Gastroesophageal sphincter (tissue), 3 donors: Measurements from ENCODE around the gene EXOC4.

ENCODE experiments used
- CTCF ChIP-seq, 4 experiments: fragments of 200-600 bp in 2 of 4; fragments of 450-650 bp in 2 of 4; sonication (generic) in 1 of 4; IDR thresholded peaks; one replicate each; pipeline ENCODE4 v1.5.1; 2017 to 2019; ENCODE audit warnings: antibody characterized with exemption in 4 of 4, mild to moderate bottlenecking in 2 of 4, moderate library complexity in 2 of 4
- EP300 ChIP-seq: sonication (generic); formaldehyde crosslinking; IDR thresholded peaks from one replicate; pipeline ENCODE4 v1.6.1; 2017; ENCODE audit warnings: antibody characterized with exemption, mild to moderate bottlenecking
- POLR2A ChIP-seq, 2 donors: fragments of 450-650 bp; IDR thresholded peaks; one replicate each; pipeline ENCODE4 v1.6.1; 2017; ENCODE audit warnings: antibody characterized with exemption in 2 of 2, mild to moderate bottlenecking in 2 of 2, moderate library complexity in 1 of 2
- POLR2AphosphoS5 ChIP-seq: sonication (generic); formaldehyde crosslinking; IDR thresholded peaks from one replicate; pipeline ENCODE4 v1.6.1; 2017; ENCODE audit warnings: antibody characterized with exemption

- TF ChIP-seq POLR2AphosphoS5: no peak
- no peak for TF ChIP-seq POLR2A (IDR thresholded peaks at IDR 0.05)
- no peak for TF ChIP-seq CTCF (IDR thresholded peaks at IDR 0.05)
- no peak for TF ChIP-seq EP300
Observed at GRCh38 chr7:133547981-133548380, 295.1 kb downstream of the EXOC4 start.
